Right lobe of liver (tissue), 6 donors: ENCODE measurements around the gene PAX6. TPM values are rescaled to one million over a fixed set of nuclear protein-coding genes. Genes with fewer than 3 reads are reported as not detected.

Experiments
- ATAC-seq, 4 donors: fragments of 200-7000 bp; cut with Tn5 transposase; one replicate each; pipeline ENCODE4 v1.9.1; 2020; ENCODE audit warnings: mild to moderate bottlenecking in 4 of 4, moderate library complexity in 4 of 4
- DNase-seq, 3 donors: peaks; one replicate each; pipeline ENCODE4 v3.0.0-alpha.2; 2020
- H3K27ac ChIP-seq, 3 donors: fragments of 200-600 bp; one replicate each; pipeline ENCODE4 v1.8.0; 2022
- H3K27me3 ChIP-seq, 2 donors: fragments of 200-600 bp; one replicate each; pipeline ENCODE4 v1.8.0; 2022
- H3K36me3 ChIP-seq, 4 donors: fragments of 200-600 bp; sonication (generic) in 1 of 4; one replicate each; pipeline versions ENCODE4 v1.5.1 to v1.8.0; 2017 to 2022; ENCODE audit warnings: control low read depth in 1 of 4
- H3K4me1 ChIP-seq, 4 donors: fragments of 200-600 bp; sonication (generic) in 1 of 4; one replicate each; pipeline versions ENCODE4 v1.5.1 to v1.8.0; 2017 to 2022; ENCODE audit warnings: control low read depth in 1 of 4
- H3K4me3 ChIP-seq, 3 donors: fragments of 200-600 bp; one replicate each; pipeline ENCODE4 v1.8.0; 2022
- H3K9me3 ChIP-seq, 4 donors: fragments of 200-600 bp; sonication (generic) in 1 of 4; one replicate each; pipeline versions ENCODE4 v1.5.1 to v1.8.0; 2017 to 2022; ENCODE audit warnings: control low read depth in 1 of 4
- POLR2A ChIP-seq: fragments of 450-650 bp; IDR thresholded peaks from one replicate; pipeline ENCODE4 v1.6.1; 2017; ENCODE audit warnings: antibody characterized with exemption, mild to moderate bottlenecking
- WGBS: methylation state at CpG from one replicate; pipeline ENCODE4 v1.1.6; 2018; ENCODE audit warnings: low coverage, low lambda C conversion rate; ENCODE audit not compliant: insufficient coverage; ENCODE audit errors: missing lambda C conversion rate; 5-methylcytosine and 5-hydroxymethylcytosine counted together
- intact Hi-C, 2 donors: fragments of 100-400 bp; cut with DNase I; formaldehyde crosslinking; loops; one replicate each; pipeline versions ENCODE4 v1.11.2 to v1.14.1; 2022
- total RNA-seq, 6 experiments: library from RNA; depleted of rRNA in 2 of 6; stranded (reverse); fragments of >200 nt in 2 of 6; fragmentation: NEBNext Ultra II Directional in 3 of 6; extraction: Animal tissue kit (Norgen Biotek cat#: 25700) in 3 of 6; gene quantifications; one replicate each; pipeline versions ENCODE4 v1.1.0 to v1.2.4, GENCODE V29; 2016 to 2023
- TF ChIP-seq, protein P1 (sequence below), 4 donors: fragments of 200-600 bp in 3 of 4; fragments of 450-650 bp in 1 of 4; IDR thresholded peaks; one replicate each; pipeline versions ENCODE4 v1.5.1 to v1.8.0; 2016 to 2022; ENCODE audit warnings: antibody characterized with exemption in 4 of 4, mild to moderate bottlenecking in 2 of 4
- donor health status: DM: no; HTN: yes; CAD: no.
- donor health status: DM: no; HTN: no; CAD: no.
- donor health status: DM: no; HTN: no; CAD: no.
- donor health status: DM: no; HTN: yes; CAD: no.
- donor health status: DM: no; HTN: yes; CAD: no.

PAX6 gene
- total RNA-seq, 6 experiments from 2014 or later: not detected

DNA sequence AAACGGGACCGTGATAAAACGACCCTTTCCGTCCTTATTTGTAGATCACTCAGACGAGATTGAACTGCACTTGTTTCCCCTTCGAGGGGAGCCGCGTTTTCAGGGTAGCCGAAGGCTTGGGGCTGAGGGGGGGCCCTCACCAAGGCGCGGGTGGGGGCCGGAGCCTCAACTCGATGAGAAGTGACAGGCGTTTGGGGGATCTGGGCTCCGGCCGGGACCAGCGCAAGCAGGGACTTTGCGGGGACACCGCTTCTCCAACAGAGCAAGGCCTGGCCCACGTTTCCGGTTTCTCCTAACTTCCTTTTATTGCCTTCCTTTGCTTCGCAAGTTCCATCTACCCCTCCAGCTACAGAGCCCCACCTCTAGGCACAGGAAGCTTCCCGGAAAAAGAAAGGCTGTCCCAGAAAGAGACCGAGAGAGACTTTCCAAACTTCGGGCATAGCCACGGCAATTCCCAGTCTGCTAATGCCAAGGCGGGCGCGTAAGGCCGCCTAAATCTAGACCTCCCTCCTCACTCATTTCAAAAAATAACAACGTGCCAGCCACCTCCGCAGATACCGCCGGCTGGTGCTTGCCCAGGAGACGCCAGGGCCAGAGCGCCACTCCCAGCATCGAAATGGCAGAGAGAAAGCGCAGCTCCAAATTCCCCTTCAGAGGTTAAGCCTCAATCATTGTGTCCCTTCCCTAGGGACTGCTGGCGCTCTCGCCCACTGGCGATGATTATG, 6.6 kb downstream of the PAX6 start:
- ATAC-seq (no peak), DNase-seq (no peak)
- intact Hi-C loops: no loop called here
- WGBS: 4% methylated on average over 22 of the region's 41 CpGs
- no peaks in the 10 kb centered on the region for H3K36me3 ChIP-seq
- H3K9me3 ChIP-seq: no peaks in the 10 kb centered on the region
- peaks cover 0 to 11% (median 0%) of the 10 kb centered on the region in 4 donors for H3K4me1 ChIP-seq
- H3K27me3 ChIP-seq: peaks cover 37 to 72% of the 10 kb centered on the region in 2 donors
- TF ChIP-seq, protein P1, sequence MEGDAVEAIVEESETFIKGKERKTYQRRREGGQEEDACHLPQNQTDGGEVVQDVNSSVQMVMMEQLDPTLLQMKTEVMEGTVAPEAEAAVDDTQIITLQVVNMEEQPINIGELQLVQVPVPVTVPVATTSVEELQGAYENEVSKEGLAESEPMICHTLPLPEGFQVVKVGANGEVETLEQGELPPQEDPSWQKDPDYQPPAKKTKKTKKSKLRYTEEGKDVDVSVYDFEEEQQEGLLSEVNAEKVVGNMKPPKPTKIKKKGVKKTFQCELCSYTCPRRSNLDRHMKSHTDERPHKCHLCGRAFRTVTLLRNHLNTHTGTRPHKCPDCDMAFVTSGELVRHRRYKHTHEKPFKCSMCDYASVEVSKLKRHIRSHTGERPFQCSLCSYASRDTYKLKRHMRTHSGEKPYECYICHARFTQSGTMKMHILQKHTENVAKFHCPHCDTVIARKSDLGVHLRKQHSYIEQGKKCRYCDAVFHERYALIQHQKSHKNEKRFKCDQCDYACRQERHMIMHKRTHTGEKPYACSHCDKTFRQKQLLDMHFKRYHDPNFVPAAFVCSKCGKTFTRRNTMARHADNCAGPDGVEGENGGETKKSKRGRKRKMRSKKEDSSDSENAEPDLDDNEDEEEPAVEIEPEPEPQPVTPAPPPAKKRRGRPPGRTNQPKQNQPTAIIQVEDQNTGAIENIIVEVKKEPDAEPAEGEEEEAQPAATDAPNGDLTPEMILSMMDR (IDR thresholded peaks at IDR 0.05): no peak
- no peak for TF ChIP-seq POLR2A
- no peak overlapping the region for H3K27ac ChIP-seq
- no peak overlapping the region for H3K4me3 ChIP-seq

DNA sequence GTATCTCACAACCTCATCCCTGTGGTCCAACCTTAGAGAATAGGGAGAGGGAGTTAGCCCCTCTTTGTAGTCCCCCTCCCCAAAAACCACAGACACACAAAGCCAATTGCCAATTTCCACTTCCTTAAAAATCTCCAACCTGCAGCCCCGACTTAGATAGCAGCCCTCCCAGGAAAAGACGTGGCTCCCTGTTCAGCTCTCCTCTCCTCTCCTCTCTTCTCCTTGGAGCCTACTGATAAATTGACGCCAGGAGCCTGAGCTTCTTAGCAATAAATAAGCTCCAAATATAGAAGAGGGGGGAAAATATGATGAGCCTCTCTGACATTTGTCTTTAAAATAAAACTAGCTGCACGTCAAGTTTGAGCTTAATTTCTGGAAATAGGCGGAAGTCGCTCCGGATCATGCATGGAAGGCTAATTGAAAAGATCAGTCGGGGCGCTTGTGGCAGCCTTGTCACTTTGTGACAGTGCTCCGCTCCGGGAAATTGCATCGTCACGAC, 7.3 kb downstream of the PAX6 start:
- no peak overlapping the region for H3K4me3 ChIP-seq
- intact Hi-C loops: no loop called here

DNA sequence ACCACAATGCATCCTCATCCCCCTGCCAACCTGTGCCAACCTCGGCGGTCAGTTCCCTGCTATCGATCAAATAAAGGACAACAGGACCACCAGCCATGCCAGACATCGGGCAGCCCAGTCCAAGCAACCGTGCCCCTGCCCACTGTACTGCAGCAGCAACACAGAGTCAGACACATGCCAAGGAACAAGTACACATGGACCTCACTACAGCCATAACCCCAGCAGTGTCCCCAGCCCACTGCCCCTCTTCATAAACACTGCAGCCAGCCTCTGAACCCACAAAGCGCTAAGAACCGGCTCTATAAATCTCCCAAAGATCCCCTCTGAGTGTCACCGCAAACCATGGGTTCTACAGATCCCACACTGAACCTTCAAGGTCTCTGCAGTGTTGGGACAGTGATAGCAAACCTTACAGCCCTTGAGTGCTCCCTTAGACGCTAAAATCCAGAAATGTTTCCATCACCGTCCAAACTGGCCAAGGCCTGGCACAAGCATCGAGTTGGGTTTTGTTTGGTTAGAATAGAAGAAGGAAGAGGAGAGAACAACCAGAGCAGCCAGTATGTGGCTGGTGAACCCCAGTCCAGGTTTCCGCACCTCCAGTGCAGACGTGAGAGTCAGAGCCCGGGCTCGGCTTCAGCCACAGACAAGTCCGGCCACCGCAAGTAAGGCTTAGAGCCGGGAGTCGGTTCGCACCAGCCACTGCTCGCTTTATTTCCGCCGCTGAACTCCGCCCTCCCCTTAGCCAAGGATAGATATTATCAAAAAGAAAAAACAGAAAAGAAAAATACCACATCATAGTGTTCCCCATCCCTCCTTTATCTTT, 7.9 kb downstream of the PAX6 start:
- no peak for ATAC-seq
- Histone ChIP-seq H3K9me3 (no peaks in the 10 kb centered on the region), H3K27me3 (peaks cover 36 to 73% of the 10 kb centered on the region in 2 donors), H3K4me1 (peaks cover 0 to 20% (median 0%) of the 10 kb centered on the region in 4 donors), H3K36me3 (no peaks in the 10 kb centered on the region), H3K4me3 (no peak overlapping the region), H3K27ac (no peak overlapping the region)
- no peak for DNase-seq
- 8% methylated on average over 18 of the region's 24 CpGs for WGBS
- intact Hi-C loops: no loop called here
- TF ChIP-seq, protein P1 (IDR thresholded peaks at IDR 0.05): no peak
- TF ChIP-seq POLR2A: no peak

More for the DNA sequence above, 7.3 kb downstream of the PAX6 start:
- TF ChIP-seq, protein P1 (IDR thresholded peaks at IDR 0.05): no peak
- no peak for TF ChIP-seq POLR2A
- Histone ChIP-seq H3K36me3 (no peaks in the 10 kb centered on the region), H3K9me3 (no peaks in the 10 kb centered on the region), H3K27ac (no peak overlapping the region), H3K27me3 (peaks cover 37 to 73% of the 10 kb centered on the region in 2 donors), H3K4me1 (peaks cover 0 to 15% (median 0%) of the 10 kb centered on the region in 4 donors)
- WGBS: 7% methylated on average over 9 of the region's 13 CpGs
- ATAC-seq (no peak), DNase-seq (no peak)

GRCh38 chr11:31802609-31802989, 8.5 kb downstream of the PAX6 start:
- Histone ChIP-seq H3K36me3 (no peaks in the 10 kb centered on the region), H3K27me3 (peaks cover 31 to 73% of the 10 kb centered on the region in 2 donors), H3K9me3 (no peaks in the 10 kb centered on the region), H3K27ac (no peak overlapping the region), H3K4me1 (peaks cover 0 to 20% (median 0%) of the 10 kb centered on the region in 4 donors), H3K4me3 (no peak overlapping the region)
- TF ChIP-seq, protein P1 (IDR thresholded peaks at IDR 0.05): no peak
- ATAC-seq: no peak
- WGBS: 5% methylated on average over 20 of the region's 20 CpGs
- no peak for DNase-seq
- intact Hi-C loops: no loop called here
